Measurements from ENCODE around the gene STXBP1.
A peak's percentile ranks its signal among the peaks of the same experiment; 100 is the strongest.
"Not testable (repeated sequence)": the region's sequence is repeated elsewhere in the genome, so short reads cannot be mapped to it uniquely, and the experiment has no call there.

STXBP1 gene

GRCh38 chr9:127570533-127571111, 41.5 kb upstream of the STXBP1 start:
- H3K4me3 ChIP-seq (ENCODE audit: low read length) = no peak overlapping the region
- H3K9me3 ChIP-seq (ENCODE audit: low read length) = no peaks in the 10 kb centered on the region
- H3K4me1 ChIP-seq (ENCODE audit: insufficient read depth, low read length) = peaks cover 32% of the 10 kb centered on the region
- no peaks in the 10 kb centered on the region for H3K36me3 ChIP-seq (ENCODE audit: insufficient read depth, low read length)
- H2AFZ ChIP-seq (ENCODE audit: low read depth, low read length) = no peak overlapping the region
- H3K27me3 ChIP-seq (ENCODE audit: insufficient read depth, low read length) = no peaks in the 10 kb centered on the region

GRCh38 chr9:127571971-127572370, 40.1 kb upstream of the STXBP1 start:
- Histone ChIP-seq H3K4me1 (ENCODE audit: insufficient read depth, low read length) (peaks cover 30% of the 10 kb centered on the region), H3K4me3 (ENCODE audit: low read length) (no peak overlapping the region), H3K9me3 (ENCODE audit: low read length) (no peaks in the 10 kb centered on the region), H3K27me3 (ENCODE audit: insufficient read depth, low read length) (no peaks in the 10 kb centered on the region), H3K36me3 (ENCODE audit: insufficient read depth, low read length) (no peaks in the 10 kb centered on the region), H2AFZ (ENCODE audit: low read depth, low read length) (no peak overlapping the region)

- H3K36me3 ChIP-seq (ENCODE audit: insufficient read depth, low read length) = no peaks in the 10 kb centered on the region
- H2AFZ ChIP-seq (ENCODE audit: low read depth, low read length) = no peak overlapping the region
- no peaks in the 10 kb centered on the region for H3K27me3 ChIP-seq (ENCODE audit: insufficient read depth, low read length)
- peaks cover 18% of the 10 kb centered on the region for H3K4me1 ChIP-seq (ENCODE audit: insufficient read depth, low read length)
- no peaks in the 10 kb centered on the region for H3K9me3 ChIP-seq (ENCODE audit: low read length)
- no peak overlapping the region for H3K4me3 ChIP-seq (ENCODE audit: low read length)
These were observed 38.9 kb upstream of the STXBP1 start for GRCh38 chr9:127572961-127573721.

GRCh38 chr9:127574072-127574993, 37.7 kb upstream of the STXBP1 start:
- Histone ChIP-seq H3K4me3 (ENCODE audit: low read length) (no peak overlapping the region), H3K27me3 (ENCODE audit: insufficient read depth, low read length) (no peaks in the 10 kb centered on the region), H3K36me3 (ENCODE audit: insufficient read depth, low read length) (no peaks in the 10 kb centered on the region), H3K9me3 (ENCODE audit: low read length) (no peaks in the 10 kb centered on the region), H3K4me1 (ENCODE audit: insufficient read depth, low read length) (peaks cover 24% of the 10 kb centered on the region), H2AFZ (ENCODE audit: low read depth, low read length) (no peak overlapping the region)

GRCh38 chr9:127575875-127576778, 36.0 kb upstream of the STXBP1 start:
- H3K36me3 ChIP-seq (ENCODE audit: insufficient read depth, low read length) = no peaks in the 10 kb centered on the region
- no peaks in the 10 kb centered on the region for H3K9me3 ChIP-seq (ENCODE audit: low read length)
- peaks cover 13% of the 10 kb centered on the region for H3K4me1 ChIP-seq (ENCODE audit: insufficient read depth, low read length)
- no peak overlapping the region for H2AFZ ChIP-seq (ENCODE audit: low read depth, low read length)
- peaks cover 2% of the 10 kb centered on the region for H3K27me3 ChIP-seq (ENCODE audit: insufficient read depth, low read length)
- H3K4me3 ChIP-seq (ENCODE audit: low read length) = no peak overlapping the region

- H3K4me3 ChIP-seq (ENCODE audit: low read length); H3K27me3 ChIP-seq (ENCODE audit: insufficient read depth, low read length); H3K9me3 ChIP-seq (ENCODE audit: low read length); H2AFZ ChIP-seq (ENCODE audit: low read depth, low read length); H3K36me3 ChIP-seq (ENCODE audit: insufficient read depth, low read length): not testable (repeated sequence)
- H3K4me1 ChIP-seq (ENCODE audit: insufficient read depth, low read length) = peaks cover 10% of the 10 kb centered on the region
These were observed 34.9 kb upstream of the STXBP1 start for GRCh38 chr9:127577194-127577593.

GRCh38 chr9:127578627-127578951, 33.5 kb upstream of the STXBP1 start:
- Histone ChIP-seq H3K36me3 (ENCODE audit: insufficient read depth, low read length) (no peaks in the 10 kb centered on the region), H2AFZ (ENCODE audit: low read depth, low read length) (peak overlapping the region; percentile 8), H3K9me3 (ENCODE audit: low read length) (no peaks in the 10 kb centered on the region), H3K4me1 (ENCODE audit: insufficient read depth, low read length) (peaks cover 10% of the 10 kb centered on the region), H3K27me3 (ENCODE audit: insufficient read depth, low read length) (peaks cover 2% of the 10 kb centered on the region), H3K4me3 (ENCODE audit: low read length) (peak overlapping the region; percentile 23)

GRCh38 chr9:127578952-127579853, 32.9 kb upstream of the STXBP1 start:
- H3K9me3 ChIP-seq (ENCODE audit: low read length) = no peaks in the 10 kb centered on the region
- peaks cover 2% of the 10 kb centered on the region for H3K27me3 ChIP-seq (ENCODE audit: insufficient read depth, low read length)
- H3K36me3 ChIP-seq (ENCODE audit: insufficient read depth, low read length) = no peaks in the 10 kb centered on the region
- peak overlapping the region; percentile 23 for H3K4me3 ChIP-seq (ENCODE audit: low read length)
- peaks cover 10% of the 10 kb centered on the region for H3K4me1 ChIP-seq (ENCODE audit: insufficient read depth, low read length)
- peak overlapping the region; percentile 8 for H2AFZ ChIP-seq (ENCODE audit: low read depth, low read length)

GRCh38 chr9:127580366-127580765, 31.7 kb upstream of the STXBP1 start:
- H3K27me3 ChIP-seq (ENCODE audit: insufficient read depth, low read length) = peaks cover 2% of the 10 kb centered on the region
- H3K9me3 ChIP-seq (ENCODE audit: low read length) = no peaks in the 10 kb centered on the region
- H2AFZ ChIP-seq (ENCODE audit: low read depth, low read length) = no peak overlapping the region
- H3K36me3 ChIP-seq (ENCODE audit: insufficient read depth, low read length) = no peaks in the 10 kb centered on the region
- peaks cover 10% of the 10 kb centered on the region for H3K4me1 ChIP-seq (ENCODE audit: insufficient read depth, low read length)
- no peak overlapping the region for H3K4me3 ChIP-seq (ENCODE audit: low read length)

GRCh38 chr9:127580879-127581475, 31.1 kb upstream of the STXBP1 start:
- Histone ChIP-seq H3K4me3 (ENCODE audit: low read length) (no peak overlapping the region), H2AFZ (ENCODE audit: low read depth, low read length) (no peak overlapping the region), H3K9me3 (ENCODE audit: low read length) (no peaks in the 10 kb centered on the region), H3K4me1 (ENCODE audit: insufficient read depth, low read length) (peaks cover 10% of the 10 kb centered on the region), H3K27me3 (ENCODE audit: insufficient read depth, low read length) (peaks cover 2% of the 10 kb centered on the region), H3K36me3 (ENCODE audit: insufficient read depth, low read length) (no peaks in the 10 kb centered on the region)

- not testable (repeated sequence) for H3K9me3 ChIP-seq (ENCODE audit: low read length); H3K36me3 ChIP-seq (ENCODE audit: insufficient read depth, low read length)
These were observed 27.6 kb upstream of the STXBP1 start for GRCh38 chr9:127584474-127584805.

More at GRCh38 chr9:127584474-127584805, 27.6 kb upstream of the STXBP1 start:
- H2AFZ ChIP-seq (ENCODE audit: low read depth, low read length); H3K4me3 ChIP-seq (ENCODE audit: low read length); H3K4me1 ChIP-seq (ENCODE audit: insufficient read depth, low read length); H3K27me3 ChIP-seq (ENCODE audit: insufficient read depth, low read length): not testable (repeated sequence)
